Measurements from ENCODE around the gene CAPN14.
A peak's percentile ranks its signal among the peaks of the same experiment; 100 is the strongest.

CAPN14 gene

GRCh38 chr2:31238126-31238905, 21.0 kb upstream of the CAPN14 start:
- in situ Hi-C loops (cut with HindIII; ENCODE audit: low sequenced_read_pairs) = no loop called here
- no peak for DNase-seq (ENCODE audit: low read depth)
- no peak overlapping the region for H3K4me3 ChIP-seq (ENCODE audit: low read depth, low read length)

DNA sequence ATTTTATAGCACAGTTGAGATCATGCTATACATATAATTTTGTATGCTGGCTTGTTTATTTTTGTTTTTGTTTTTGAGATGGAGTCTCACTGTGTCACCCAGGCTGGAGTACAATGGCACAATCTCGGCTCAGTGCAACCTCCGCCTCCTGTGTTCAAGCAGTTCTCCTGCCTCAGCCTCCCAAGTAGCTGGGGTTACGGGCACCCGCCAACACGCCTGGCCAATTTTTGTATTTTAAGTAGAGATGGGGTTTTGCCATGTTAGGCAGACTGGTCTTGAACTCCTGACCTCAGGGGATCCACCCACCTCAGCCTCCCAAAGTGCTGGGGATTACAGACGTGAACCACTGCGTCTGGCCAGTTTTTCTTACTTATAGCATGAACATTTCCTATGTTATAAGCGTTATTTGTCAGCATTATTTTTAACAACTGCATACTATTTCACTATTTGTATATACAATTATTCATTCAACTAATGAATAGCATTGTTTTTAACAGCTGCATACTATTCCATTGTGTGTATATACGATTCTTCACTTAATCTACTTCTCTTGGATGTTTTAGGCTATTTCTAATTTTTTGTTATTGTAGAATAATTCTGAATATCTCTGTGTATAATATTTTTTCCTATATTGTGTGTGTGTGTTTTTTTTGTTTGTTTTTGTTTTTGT, 20.2 kb upstream of the CAPN14 start:
- TF ChIP-seq CTCF (IDR thresholded peaks at IDR 0.05; ENCODE audit: low read depth, low read length, missing control alignments) = no peak
- in situ Hi-C loops (cut with HindIII; ENCODE audit: low sequenced_read_pairs) = no loop called here
- no peak overlapping the region for H3K4me3 ChIP-seq (ENCODE audit: low read depth, low read length)
- no peak for DNase-seq (ENCODE audit: low read depth)

More at GRCh38 chr2:31238126-31238905, 21.0 kb upstream of the CAPN14 start:
- TF ChIP-seq CTCF (IDR thresholded peaks at IDR 0.05; ENCODE audit: low read depth, low read length, missing control alignments) = no peak

GRCh38 chr2:31236433-31237205, 19.3 kb upstream of the CAPN14 start:
- in situ Hi-C loops (cut with HindIII; ENCODE audit: low sequenced_read_pairs) = no loop called here
- H3K4me3 ChIP-seq (ENCODE audit: low read depth, low read length) = no peak overlapping the region
- no peak for DNase-seq (ENCODE audit: low read depth)
- TF ChIP-seq CTCF (IDR thresholded peaks at IDR 0.05; ENCODE audit: low read depth, low read length, missing control alignments) = no peak

DNA sequence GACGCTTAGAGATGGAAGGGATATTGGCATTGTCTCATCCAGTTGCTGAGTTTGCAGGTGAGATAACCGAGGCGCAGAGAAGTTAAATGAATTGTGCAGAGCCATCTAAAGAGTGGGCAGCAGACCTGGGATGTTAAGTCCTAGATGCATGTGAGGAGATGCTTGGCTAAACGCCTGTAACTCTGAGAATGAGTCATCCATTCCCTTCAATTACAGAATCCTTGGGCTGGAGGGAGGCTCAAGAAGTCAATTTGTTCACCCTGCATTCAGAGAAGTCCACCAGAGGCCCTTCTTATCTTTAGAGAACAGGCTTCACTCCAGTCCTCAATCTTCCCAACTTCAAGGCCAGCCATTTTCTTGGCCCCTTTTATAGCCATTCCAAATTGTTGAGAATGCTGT, 18.2 kb upstream of the CAPN14 start:
- DNase-seq (ENCODE audit: low read depth) = peak; percentile 86
- no peak for TF ChIP-seq CTCF (IDR thresholded peaks at IDR 0.05; ENCODE audit: low read depth, low read length, missing control alignments)
- no peak overlapping the region for H3K4me3 ChIP-seq (ENCODE audit: low read depth, low read length)
- in situ Hi-C loops (cut with HindIII; ENCODE audit: low sequenced_read_pairs) = no loop called here

DNA sequence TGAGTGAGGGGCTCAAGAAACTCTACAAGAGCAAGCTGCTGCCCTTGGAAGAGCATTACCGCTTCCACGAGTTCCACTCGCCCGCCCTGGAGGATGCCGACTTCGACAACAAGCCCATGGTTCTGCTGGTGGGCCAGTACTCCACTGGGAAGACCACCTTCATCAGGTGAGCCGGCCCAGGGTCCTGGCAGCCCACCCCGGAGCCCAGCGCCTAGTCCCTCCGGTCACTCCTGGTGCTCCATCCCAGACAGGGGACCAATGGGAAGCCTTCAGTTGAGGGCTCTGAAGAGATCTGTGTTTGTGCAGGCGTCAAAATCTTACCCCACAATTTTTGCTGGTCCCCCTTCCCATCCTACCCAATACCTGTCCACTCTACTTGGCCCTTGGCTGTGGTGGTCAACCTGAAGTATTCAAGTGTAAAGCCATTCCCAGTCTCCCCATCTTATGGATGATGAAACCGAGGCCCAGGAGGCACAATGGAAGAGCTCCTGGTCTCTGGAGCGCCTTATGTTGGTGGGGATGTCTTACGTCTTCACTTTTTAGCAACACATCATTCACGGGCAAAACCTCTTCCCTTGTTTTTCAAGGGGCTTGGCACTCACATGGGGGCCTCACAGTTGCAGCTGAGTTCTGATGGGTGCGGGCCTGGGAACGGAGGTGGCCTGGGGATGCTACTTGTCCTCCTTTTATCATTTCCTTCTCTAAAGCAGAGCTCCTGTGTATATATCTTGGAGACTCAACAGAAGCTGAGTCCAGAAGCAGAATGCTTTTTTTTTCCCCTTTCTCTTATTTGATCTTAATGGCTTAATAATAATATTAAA, 17.6 kb upstream of the CAPN14 start:
- no peak for TF ChIP-seq CTCF (IDR thresholded peaks at IDR 0.05; ENCODE audit: low read depth, low read length, missing control alignments)
- peak overlapping the region; percentile 59 for H3K4me3 ChIP-seq (ENCODE audit: low read depth, low read length)
- in situ Hi-C loops (cut with HindIII; ENCODE audit: low sequenced_read_pairs) = loop anchor here (5.0 kb wide), 1 partner anchor 93 kb away; no protein-coding TSS in a partner anchor
- DNase-seq (ENCODE audit: low read depth) = no peak

Measured in astrocyte of the cerebellum (primary cell).